Uterus (tissue), 2 donors: ENCODE results near the gene HK3.

Source experiments
- CTCF ChIP-seq, 4 experiments: fragments of 200-600 bp in 2 of 4; fragments of 450-650 bp in 2 of 4; sonication (generic) in 2 of 4; IDR thresholded peaks; one replicate each; pipeline ENCODE4 v1.5.1; 2016 to 2019; ENCODE audit warnings: antibody characterized with exemption in 4 of 4, mild to moderate bottlenecking in 2 of 4, moderate library complexity in 1 of 4
- POLR2A ChIP-seq, 2 donors: fragments of 450-650 bp; IDR thresholded peaks; one replicate each; pipeline ENCODE4 v1.6.1; 2016; ENCODE audit warnings: antibody characterized with exemption in 2 of 2, mild to moderate bottlenecking in 1 of 2, moderate library complexity in 1 of 2

GRCh38 chr5:176865964-176866363, 33.2 kb downstream of the HK3 start:
- no peak for TF ChIP-seq CTCF (IDR thresholded peaks at IDR 0.05)
- TF ChIP-seq POLR2A (IDR thresholded peaks at IDR 0.05), result no peak
